GM19238 (cell line): ENCODE data around the gene DCLK2.

Experiments used
- DNase-seq: peaks from one replicate; pipeline ENCODE4 v3.0.0; 2011; ENCODE audit warnings: low spot score; ENCODE audit not compliant: insufficient read length

DCLK2 gene

GRCh38 chr4:150259861-150260567 lies 181.8 kb downstream of the DCLK2 start:
- no peak for DNase-seq

- no peak for DNase-seq
These were observed 183.3 kb downstream of the DCLK2 start for GRCh38 chr4:150261571-150261970.

- DNase-seq = no peak
These were observed 184.4 kb downstream of the DCLK2 start for GRCh38 chr4:150262611-150263010.

- DNase-seq = no peak
These were observed 186.4 kb downstream of the DCLK2 start for GRCh38 chr4:150264595-150265161.

GRCh38 chr4:150265806-150266205 lies 187.6 kb downstream of the DCLK2 start:
- DNase-seq = no peak

- DNase-seq = no peak
These were observed 190.2 kb downstream of the DCLK2 start for GRCh38 chr4:150268444-150268843.

GRCh38 chr4:150278206-150278605 lies 200.0 kb downstream of the DCLK2 start:
- no peak for DNase-seq

- DNase-seq = no peak
These were observed 202.0 kb downstream of the DCLK2 start for GRCh38 chr4:150280081-150280895.

- DNase-seq = no peak
These were observed 202.7 kb downstream of the DCLK2 start for GRCh38 chr4:150280975-150281374.

- no peak for DNase-seq
These were observed 205.4 kb downstream of the DCLK2 start for GRCh38 chr4:150283689-150284088.

- no peak for DNase-seq
These were observed 208.4 kb downstream of the DCLK2 start for GRCh38 chr4:150286656-150287055.

- DNase-seq = no peak
These were observed 211.0 kb downstream of the DCLK2 start for GRCh38 chr4:150289198-150289597.

- no peak for DNase-seq
These were observed 211.6 kb downstream of the DCLK2 start for GRCh38 chr4:150289881-150290280.

GRCh38 chr4:150297861-150298474 lies 219.7 kb downstream of the DCLK2 start:
- no peak for DNase-seq

- no peak for DNase-seq
These were observed 221.6 kb downstream of the DCLK2 start for GRCh38 chr4:150299816-150300215.

- DNase-seq = no peak
These were observed 224.3 kb downstream of the DCLK2 start for GRCh38 chr4:150302553-150302952.

- no peak for DNase-seq
These were observed 227.8 kb downstream of the DCLK2 start for GRCh38 chr4:150305995-150306394.

- no peak for DNase-seq
These were observed 228.5 kb downstream of the DCLK2 start for GRCh38 chr4:150306719-150307118.
